Endothelial cell of umbilical vein (primary cell): ENCODE measurements around the gene PM20D1. TPM values are rescaled to one million over a fixed set of nuclear protein-coding genes. Genes with fewer than 3 reads are reported as not detected.
A peak's percentile ranks its signal among the peaks of the same experiment; 100 is the strongest.

ENCODE experiments used
- BruUV-seq: library from RNA; stranded (reverse); fragments of 400-500 nt; replicated peaks from 2 replicates; lab custom pipeline; 2021; lab: Mats Ljungman, UMichigan
- CTCF ChIA-PET: fragments of 300-600, 350-600 bp; sonication (Branson Sonifier 250); formaldehyde crosslinking; loops from one replicate; lab custom pipeline; 2021; ENCODE audit warnings: antibody characterized with exemption, inconsistent platforms; lab: Charles Lee
- POLR2A ChIA-PET: fragments of 300-600, 350-600 bp; sonication (Branson Sonifier 250); formaldehyde crosslinking; loops from one replicate; lab custom pipeline; 2021; ENCODE audit warnings: antibody characterized with exemption, inconsistent platforms; lab: Charles Lee
- DNase-seq: peaks from one replicate; pipeline ENCODE4 v3.0.0-alpha.2; 2011; ENCODE audit warnings: low read depth, low spot score
- FAIRE-seq: peaks from 2 replicates; lab custom pipeline; 2011; peaks lifted over from hg19 to GRCh38; lab: Jason Lieb, UNC
- H2AFZ ChIP-seq: 2 replicates; pipeline ENCODE4 v1.6.0; 2012; ENCODE audit warnings: low read depth, low read length, control low read depth, inconsistent platforms
- H3K27ac ChIP-seq: 2 replicates; pipeline ENCODE4 v1.5.1; 2011; ENCODE audit warnings: low read depth, mild to moderate bottlenecking, control low read depth, low read length, moderate library complexity; ENCODE audit not compliant: insufficient read depth
- H3K27me3 ChIP-seq, 2 experiments: 2 replicates each; pipeline versions ENCODE4 v1.6.0 to v1.6.1; 2011; ENCODE audit warnings: low read length in 2 of 2, mixed read lengths in 1 of 2; ENCODE audit not compliant: control insufficient read depth in 2 of 2, insufficient read depth in 2 of 2
- H3K36me3 ChIP-seq, 2 experiments: 2 replicates in 1 of 2; 3 replicates in 1 of 2; pipeline ENCODE4 v1.5.1; 2011; ENCODE audit warnings: low read length in 2 of 2, mild to moderate bottlenecking in 1 of 2, moderate library complexity in 1 of 2; ENCODE audit not compliant: control insufficient read depth in 2 of 2, insufficient read depth in 2 of 2; ENCODE audit errors: extremely low read depth in 1 of 2
- H3K4me1 ChIP-seq: 3 replicates; pipeline ENCODE4 v1.5.1; 2011; ENCODE audit warnings: mild to moderate bottlenecking, low read length; ENCODE audit not compliant: control insufficient read depth, insufficient read depth; ENCODE audit errors: extremely low read depth
- H3K4me2 ChIP-seq: 2 replicates; pipeline ENCODE4 v1.6.1; 2011; ENCODE audit warnings: low read length, control low read depth, mixed read lengths; ENCODE audit not compliant: insufficient read depth
- H3K4me3 ChIP-seq, 3 experiments: fragments of 200-600 bp in 1 of 3; sonication (generic), shearing (Covaris generic) in 1 of 3; replicated peaks in 1 of 3; 2 replicates each; pipeline ENCODE4 v1.5.1; 2011 to 2016; ENCODE audit warnings: control low read depth in 3 of 3, low read length in 3 of 3, mild to moderate bottlenecking in 2 of 3, inconsistent platforms in 1 of 3, low read depth in 1 of 3, moderate library complexity in 1 of 3; ENCODE audit not compliant: insufficient read depth in 1 of 3
- H3K79me2 ChIP-seq: 2 replicates; pipeline ENCODE4 v1.6.0; 2012; ENCODE audit warnings: low read length, inconsistent platforms; ENCODE audit not compliant: control insufficient read depth, insufficient read depth
- H3K9ac ChIP-seq: replicated peaks from 2 replicates; pipeline ENCODE3; 2011; ENCODE audit warnings: low read length, control low read depth; ENCODE audit not compliant: insufficient read depth; ENCODE audit errors: extremely low read depth
- H3K9me1 ChIP-seq: replicated peaks from 3 replicates; pipeline ENCODE4 v1.6.0; 2011; ENCODE audit warnings: mild to moderate bottlenecking, low read length; ENCODE audit not compliant: control insufficient read depth, insufficient read depth; ENCODE audit errors: extremely low read depth
- H3K9me3 ChIP-seq: replicated peaks from 2 replicates; pipeline ENCODE4 v1.5.1; 2012; ENCODE audit warnings: low read length, inconsistent platforms; ENCODE audit not compliant: control insufficient read depth, insufficient read depth
- H4K20me1 ChIP-seq: replicated peaks from 2 replicates; pipeline ENCODE3; 2011; ENCODE audit warnings: mild to moderate bottlenecking, low read length; ENCODE audit not compliant: control insufficient read depth, insufficient read depth; ENCODE audit errors: extremely low read depth
- EZH2 ChIP-seq: IDR thresholded peaks from 2 replicates; pipeline ENCODE4 v1.6.1; 2012; ENCODE audit warnings: borderline replicate concordance, low read depth, mild to moderate bottlenecking, moderate library complexity, low read length, inconsistent platforms; ENCODE audit not compliant: severe bottlenecking
- FOS ChIP-seq: IDR thresholded peaks from 2 replicates; pipeline ENCODE4 v1.6.1; 2011; ENCODE audit warnings: mild to moderate bottlenecking, low read length, moderate library complexity, borderline replicate concordance; ENCODE audit not compliant: insufficient read depth
- GATA2 ChIP-seq: IDR thresholded peaks from 2 replicates; pipeline ENCODE4 v1.7.0; 2011; ENCODE audit warnings: low read depth, mild to moderate bottlenecking, moderate library complexity, mixed read lengths, low read length; ENCODE audit not compliant: insufficient read length, insufficient read depth
- JUN ChIP-seq: IDR thresholded peaks from 2 replicates; pipeline ENCODE4 v1.6.1; 2011; ENCODE audit warnings: borderline replicate concordance, low read depth; ENCODE audit not compliant: insufficient read length, insufficient read depth
- MYC ChIP-seq: IDR thresholded peaks from one replicate; pipeline ENCODE4 v1.6.1; 2011; ENCODE audit warnings: mild to moderate bottlenecking, low read depth, low read length
- POLR2A ChIP-seq: IDR thresholded peaks from 2 replicates; pipeline ENCODE4 v1.6.1; 2012; ENCODE audit warnings: low read depth, mild to moderate bottlenecking, control low read depth, low read length
- POLR2AphosphoS5 ChIP-seq: IDR thresholded peaks from 2 replicates; pipeline ENCODE4 v1.6.1; 2012; ENCODE audit warnings: low read depth, mild to moderate bottlenecking, control low read depth, low read length, moderate library complexity; ENCODE audit not compliant: insufficient read depth
- dilution Hi-C: fragments of 300-500 bp; cut with MboI; formaldehyde crosslinking; loops from one replicate; pipeline ENCODE4 v1.15.0; 2019; ENCODE audit warnings: low sequenced_read_pairs; ENCODE audit not compliant: extremely low pct_ligation_motif_present
- intact Hi-C: fragments of 100-400 bp; cut with micrococcal nuclease; formaldehyde crosslinking; loops from one replicate; pipeline ENCODE4 v1.10.0; 2022
- polyA plus RNA-seq, 4 experiments: library from polyadenylated mRNA; depleted of rRNA in 3 of 4; stranded (reverse) in 3 of 4; unstranded in 1 of 4; fragments of >200 nt; gene quantifications; 2 replicates each; pipeline versions ENCODE4 v1.2.1 to v1.2.3, GENCODE V29; 2011 to 2012; ENCODE audit warnings: missing spikeins in 1 of 4
- total RNA-seq: library from RNA; stranded (reverse); gene quantifications from 2 replicates; pipeline ENCODE4 v1.2.3, GENCODE V29; 2021
- TF ChIP-seq, protein P1 (sequence below): IDR thresholded peaks from 2 replicates; pipeline ENCODE4 v1.6.1; 2011; ENCODE audit not compliant: insufficient read depth, insufficient read length
- TF ChIP-seq, protein P2 (sequence below), 2 donors: IDR thresholded peaks; 1 replicate in 1 of 2; 2 replicates in 1 of 2; pipeline ENCODE4 v1.5.1; 2011; ENCODE audit warnings: low read length in 2 of 2, mild to moderate bottlenecking in 2 of 2, moderate library complexity in 2 of 2, control low read depth in 1 of 2, inconsistent platforms in 1 of 2, low read depth in 1 of 2; ENCODE audit not compliant: insufficient read depth in 1 of 2; ENCODE audit errors: extremely low read depth in 1 of 2

Gene PM20D1
- total and polyA plus RNA-seq, 2 donors (not counting 3 experiments of a cell fraction or from before 2014, with no cell fraction given) = 0.11 TPM; not detected in 1

DNA sequence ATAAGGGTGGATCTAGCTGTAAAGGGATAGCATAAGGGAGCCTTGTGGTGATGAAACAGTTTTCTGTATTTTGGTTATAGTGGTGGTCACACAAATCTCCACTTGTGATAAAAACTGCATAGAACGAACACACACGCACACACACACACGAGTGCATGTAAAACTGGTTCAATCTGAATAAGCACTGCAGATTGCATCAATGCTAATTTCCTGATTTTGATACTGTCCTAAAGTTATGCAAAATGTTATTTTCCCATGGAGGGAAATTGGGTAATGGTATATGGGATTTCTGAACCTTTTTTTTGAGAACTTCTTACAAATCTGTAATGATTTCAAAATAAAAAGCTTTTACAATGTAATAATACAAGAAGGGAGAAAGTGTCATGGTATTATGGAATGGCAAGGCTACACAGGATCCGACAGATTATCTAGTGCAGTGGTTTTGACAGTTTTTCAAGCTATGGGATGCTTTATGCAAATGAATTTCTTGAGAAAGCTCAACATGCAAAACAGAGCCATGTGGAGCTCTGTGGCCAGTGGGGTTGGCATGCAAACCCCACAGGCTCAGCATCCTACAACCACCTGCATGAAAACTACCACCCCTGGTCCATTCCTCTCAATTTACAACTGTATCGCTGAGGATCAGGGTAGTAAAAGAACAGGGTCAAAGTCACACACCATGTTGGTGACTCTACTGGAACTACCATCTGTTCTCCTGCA is 55.8 kb downstream of the PM20D1 start:
- Histone ChIP-seq H3K9me3 (no peaks in the 10 kb centered on the region), H3K9me1 (no peaks in the 10 kb centered on the region), H3K27ac (no peak overlapping the region), H3K27me3 (no peaks in the 10 kb centered on the region), H3K79me2 (no peaks in the 10 kb centered on the region), H2AFZ (no peak overlapping the region), H3K36me3 (peaks cover 0 to 19% of the 10 kb centered on the region in 2 experiments), H3K4me2 (no peak overlapping the region), H3K4me1 (no peaks in the 10 kb centered on the region), H4K20me1 (no peaks in the 10 kb centered on the region), H3K4me3 (no peak overlapping the region), H3K9ac (no peak overlapping the region)
- BruUV-seq = no TSS peak
- intact Hi-C loops = loop anchor here (5.0 kb wide), 1 partner anchor 313 kb away; no protein-coding TSS in a partner anchor
- DNase-seq (no peak), FAIRE-seq (peak; percentile 18)
- POLR2A ChIA-PET = no interaction called here
- CTCF ChIA-PET = interaction anchor here (1.7 to 12.5 kb wide), 5 partner anchors 17 to 184 kb away, joined by 5 to 403 read pairs (median 76); partner anchors contain the start of gene SLC41A1
- dilution Hi-C loops = no loop called here
- TF ChIP-seq, protein P1, sequence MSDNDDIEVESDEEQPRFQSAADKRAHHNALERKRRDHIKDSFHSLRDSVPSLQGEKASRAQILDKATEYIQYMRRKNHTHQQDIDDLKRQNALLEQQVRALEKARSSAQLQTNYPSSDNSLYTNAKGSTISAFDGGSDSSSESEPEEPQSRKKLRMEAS = no peak
- TF ChIP-seq, protein P2, sequence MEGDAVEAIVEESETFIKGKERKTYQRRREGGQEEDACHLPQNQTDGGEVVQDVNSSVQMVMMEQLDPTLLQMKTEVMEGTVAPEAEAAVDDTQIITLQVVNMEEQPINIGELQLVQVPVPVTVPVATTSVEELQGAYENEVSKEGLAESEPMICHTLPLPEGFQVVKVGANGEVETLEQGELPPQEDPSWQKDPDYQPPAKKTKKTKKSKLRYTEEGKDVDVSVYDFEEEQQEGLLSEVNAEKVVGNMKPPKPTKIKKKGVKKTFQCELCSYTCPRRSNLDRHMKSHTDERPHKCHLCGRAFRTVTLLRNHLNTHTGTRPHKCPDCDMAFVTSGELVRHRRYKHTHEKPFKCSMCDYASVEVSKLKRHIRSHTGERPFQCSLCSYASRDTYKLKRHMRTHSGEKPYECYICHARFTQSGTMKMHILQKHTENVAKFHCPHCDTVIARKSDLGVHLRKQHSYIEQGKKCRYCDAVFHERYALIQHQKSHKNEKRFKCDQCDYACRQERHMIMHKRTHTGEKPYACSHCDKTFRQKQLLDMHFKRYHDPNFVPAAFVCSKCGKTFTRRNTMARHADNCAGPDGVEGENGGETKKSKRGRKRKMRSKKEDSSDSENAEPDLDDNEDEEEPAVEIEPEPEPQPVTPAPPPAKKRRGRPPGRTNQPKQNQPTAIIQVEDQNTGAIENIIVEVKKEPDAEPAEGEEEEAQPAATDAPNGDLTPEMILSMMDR (IDR thresholded peaks at IDR 0.05; ENCODE audit: extremely low read depth in 1 of 2, insufficient read depth in 1 of 2, low read depth in 1 of 2, low read length in 2 of 2) = no peak
- TF ChIP-seq MYC (no peak), FOS (no peak), EZH2 (no peak), POLR2A (no peak), JUN (no peak), GATA2 (no peak), POLR2AphosphoS5 (no peak)
